Measurements from ENCODE around the gene CCNG1. TPM values are rescaled to one million over a fixed set of nuclear protein-coding genes. Genes with fewer than 3 reads are reported as not detected.

The CCNG1 gene
- total RNA-seq: 324 and 367 TPM in 2 replicates

GRCh38 chr5:163437309-163438182 lies at the start of gene CCNG1:
Gene CCNG1, plus strand, starts transcription at chr5:163437595. Its CDS starts 1,662 bp downstream, at chr5:163439257.

DNA sequence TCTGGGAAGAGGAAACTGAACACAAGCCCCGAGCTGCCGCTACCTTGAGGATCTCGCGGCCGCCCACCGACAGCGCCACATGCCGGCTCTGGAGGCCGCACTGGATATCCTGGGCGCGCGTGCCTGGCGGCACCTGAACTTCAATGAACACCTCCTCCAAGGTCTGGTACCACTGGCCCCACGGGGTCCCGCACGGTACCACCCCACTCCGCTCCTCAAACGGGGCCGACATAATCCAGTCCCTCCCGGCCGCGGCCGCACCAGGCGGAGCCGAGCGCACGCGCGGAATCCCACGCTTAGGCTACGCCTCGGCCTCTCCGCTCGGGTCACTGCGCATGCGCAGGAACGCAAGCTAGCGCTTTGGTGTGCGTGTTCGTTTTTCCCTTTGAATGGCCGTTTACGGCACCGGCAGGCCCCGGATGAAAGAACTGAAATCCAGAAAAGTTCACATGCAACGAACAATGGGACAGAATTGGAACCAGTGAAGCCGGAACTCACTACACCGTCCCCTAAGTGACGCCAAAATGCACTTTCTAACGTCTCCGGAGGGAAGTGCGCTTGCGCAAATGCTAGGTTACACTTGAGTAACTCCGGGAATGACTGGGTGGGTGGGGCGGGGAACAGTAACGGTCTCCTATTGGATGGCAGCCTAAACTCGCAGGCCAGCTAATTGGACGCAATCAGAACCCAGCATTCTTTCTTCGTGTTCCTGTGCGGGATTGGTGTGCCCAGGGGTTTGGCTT lies 22.6 kb downstream of the CCNG1 start, which contains the start of gene NUDCD2:
Gene NUDCD2, minus strand, starts transcription at position 284 of the 743 bp plus-strand sequence. Its CDS starts 52 bp downstream, at position 232.

GRCh38 chr5:163460562-163461171 lies 23.3 kb downstream of the CCNG1 start, which contains the start of gene HMMR:
Gene HMMR, plus strand, starts transcription at chr5:163460632. Its CDS starts 61 bp downstream, at chr5:163460693.

Small RNA genes lying within 50 kb of the gene (small RNA-seq; reads per million reads assigned to genes)
- gene AC008723.1: not detected

Other genes with a start within 250 kb of the CCNG1 start
- gene NUDCD2, start 22.5 kb downstream of the CCNG1 start, total RNA-seq: 2.3 and 3.2 TPM in 2 replicates
- gene HMMR, start 23.0 kb downstream of the CCNG1 start, total RNA-seq: 0.65 and 2.2 TPM in 2 replicates
- gene MAT2B, start 68.0 kb downstream of the CCNG1 start, total RNA-seq: 56.8 and 57.0 TPM in 2 replicates

All from hair follicle dermal papilla cell (primary cell).